Calu3 (cell line): ENCODE results near the gene SPOCK2. TPM values are rescaled to one million over a fixed set of nuclear protein-coding genes. Genes with fewer than 3 reads are reported as not detected.

Experiments
- BruUV-seq: library from RNA; stranded (reverse); fragments of 400-500 nt; replicated peaks from 2 replicates; lab custom pipeline; 2021; lab: Mats Ljungman, UMichigan
- CTCF ChIA-PET: fragments of 300-600 bp; sonication (Branson Sonifier 250); formaldehyde crosslinking; loops from one replicate; lab custom pipeline; 2022; ENCODE audit warnings: antibody characterized with exemption; lab: Charles Lee
- DNase-seq: peaks from one replicate; pipeline ENCODE4 v3.0.0; 2022
- H3K27ac Mint-ChIP-seq: one replicate; pipeline ENCODE4 v1.8.0; 2022; ENCODE audit warnings: mixed read lengths; ENCODE audit not compliant: unreplicated experiment
- H3K27me3 Mint-ChIP-seq: one replicate; pipeline ENCODE4 v1.8.0; 2022; ENCODE audit warnings: mixed read lengths; ENCODE audit not compliant: unreplicated experiment
- H3K36me3 Mint-ChIP-seq: one replicate; pipeline ENCODE4 v1.8.0; 2022; ENCODE audit warnings: mild to moderate bottlenecking, moderate library complexity, mixed read lengths; ENCODE audit not compliant: insufficient read depth, unreplicated experiment
- H3K4me1 Mint-ChIP-seq: one replicate; pipeline ENCODE4 v1.8.0; 2022; ENCODE audit warnings: mild to moderate bottlenecking, low read depth, mixed read lengths; ENCODE audit not compliant: unreplicated experiment
- H3K4me3 Mint-ChIP-seq: one replicate; pipeline ENCODE4 v1.8.0; 2022; ENCODE audit warnings: mild to moderate bottlenecking, low read depth, moderate library complexity, mixed read lengths; ENCODE audit not compliant: unreplicated experiment
- H3K9me3 Mint-ChIP-seq: one replicate; pipeline ENCODE4 v1.8.0; 2022; ENCODE audit warnings: low read depth, mixed read lengths; ENCODE audit not compliant: unreplicated experiment
- CTCF ChIP-seq: fragments of 200-600 bp; IDR thresholded peaks from one replicate; pipeline ENCODE4 v1.8.0; 2022; ENCODE audit warnings: antibody characterized with exemption; ENCODE audit not compliant: unreplicated experiment
- intact Hi-C: fragments of 100-400 bp; cut with micrococcal nuclease; formaldehyde crosslinking; loops from one replicate; pipeline ENCODE4 v1.10.0; 2022; ENCODE audit not compliant: unreplicated experiment
- total RNA-seq: library from RNA; stranded (reverse); gene quantifications from 2 replicates; pipeline ENCODE4 v1.2.3, GENCODE V29; 2022

The SPOCK2 gene
- total RNA-seq, 1 experiment from 2014 or later, result 162 TPM

GRCh38 chr10:72133517-72133916 is 45.2 kb upstream of the SPOCK2 start:
- intact Hi-C loops, result no loop called here
- no peaks in the 10 kb centered on the region for H3K36me3 Mint-ChIP-seq
- TF ChIP-seq CTCF, result no peak
- DNase-seq, result no peak
- no peak overlapping the region for H3K27ac Mint-ChIP-seq
- CTCF ChIA-PET, result interaction anchor here (0.5 to 0.7 kb wide), 4 partner anchors 13 to 195 kb away, joined by 3 to 6 read pairs (median 4); no protein-coding TSS in a partner anchor
- peaks cover 28% of the 10 kb centered on the region for H3K4me1 Mint-ChIP-seq
- no peaks in the 10 kb centered on the region for H3K27me3 Mint-ChIP-seq
- no TSS peak for BruUV-seq
- H3K4me3 Mint-ChIP-seq, result no peak overlapping the region
- no peaks in the 10 kb centered on the region for H3K9me3 Mint-ChIP-seq

- intact Hi-C loops, result no loop called here
- no peak for DNase-seq
Measured at GRCh38 chr10:72132854-72133253, 44.5 kb upstream of the SPOCK2 start.

GRCh38 chr10:72127571-72127970 is 39.2 kb upstream of the SPOCK2 start:
- intact Hi-C loops, result loop anchor here (2.0 kb wide), 1 partner anchor 207 kb away; no protein-coding TSS in a partner anchor
- Mint-ChIP-seq H3K4me3 (no peak overlapping the region), H3K36me3 (peaks cover 4% of the 10 kb centered on the region), H3K27ac (no peak overlapping the region), H3K9me3 (no peaks in the 10 kb centered on the region), H3K4me1 (peaks cover 32% of the 10 kb centered on the region), H3K27me3 (no peaks in the 10 kb centered on the region)
- CTCF ChIA-PET, result interaction anchor here (0.7 to 3.2 kb wide), 4 partner anchors 21 to 204 kb away, joined by 3 to 11 read pairs (median 4); no protein-coding TSS in a partner anchor
- no TSS peak for BruUV-seq
- DNase-seq, result no peak
- TF ChIP-seq CTCF, result no peak

More at GRCh38 chr10:72132854-72133253, 44.5 kb upstream of the SPOCK2 start:
- Mint-ChIP-seq H3K27ac (no peak overlapping the region), H3K27me3 (no peaks in the 10 kb centered on the region), H3K36me3 (no peaks in the 10 kb centered on the region), H3K9me3 (no peaks in the 10 kb centered on the region), H3K4me1 (peaks cover 28% of the 10 kb centered on the region), H3K4me3 (no peak overlapping the region)
- CTCF ChIA-PET, result interaction anchor here (0.5 to 1.0 kb wide), 4 partner anchors 9 to 95 kb away, joined by 3 to 6 read pairs (median 4); no protein-coding TSS in a partner anchor
- BruUV-seq, result no TSS peak
- TF ChIP-seq CTCF, result no peak

- intact Hi-C loops, result loop anchor here (1.0 to 2.0 kb wide), 3 partner anchors 79 to 208 kb away; no protein-coding TSS in a partner anchor
- H3K9me3 Mint-ChIP-seq, result no peaks in the 10 kb centered on the region
- BruUV-seq, result no TSS peak
- TF ChIP-seq CTCF, result no peak
- peaks cover 4% of the 10 kb centered on the region for H3K36me3 Mint-ChIP-seq
- CTCF ChIA-PET, result interaction anchor here (0.7 to 3.2 kb wide), 14 partner anchors 13 to 211 kb away, joined by 3 to 11 read pairs (median 4); no protein-coding TSS in a partner anchor
- H3K27me3 Mint-ChIP-seq, result no peaks in the 10 kb centered on the region
- no peak for DNase-seq
- no peak overlapping the region for H3K27ac Mint-ChIP-seq
- no peak overlapping the region for H3K4me3 Mint-ChIP-seq
- peaks cover 32% of the 10 kb centered on the region for H3K4me1 Mint-ChIP-seq
Measured at GRCh38 chr10:72126872-72127232, 38.5 kb upstream of the SPOCK2 start.
